Measurements from ENCODE around the gene FNDC3B.

Gene FNDC3B

GRCh38 chr3:172325461-172325860, 286.1 kb downstream of the FNDC3B start:
- no peak for DNase-seq (ENCODE audit: low read depth in 2 of 2, low spot score in 1 of 2)

- DNase-seq (ENCODE audit: low read depth in 2 of 2, low spot score in 1 of 2) = no peak
Measured at GRCh38 chr3:172326993-172327392, 287.6 kb downstream of the FNDC3B start.

GRCh38 chr3:172328282-172328681, 288.9 kb downstream of the FNDC3B start:
- no peak for DNase-seq (ENCODE audit: low read depth in 2 of 2, low spot score in 1 of 2)

- no peak for DNase-seq (ENCODE audit: low read depth in 2 of 2, low spot score in 1 of 2)
Measured at GRCh38 chr3:172329070-172329469, 289.7 kb downstream of the FNDC3B start.

- DNase-seq (ENCODE audit: low read depth in 2 of 2, low spot score in 1 of 2) = no peak
Measured at GRCh38 chr3:172330413-172330812, 291.0 kb downstream of the FNDC3B start.

- DNase-seq (ENCODE audit: low read depth in 2 of 2, low spot score in 1 of 2) = peak in 1 of 2 donors; percentile 21
Measured at GRCh38 chr3:172332256-172333041, 293.1 kb downstream of the FNDC3B start.

- no peak for DNase-seq (ENCODE audit: low read depth in 2 of 2, low spot score in 1 of 2)
Measured at GRCh38 chr3:172333042-172333377, 293.6 kb downstream of the FNDC3B start.

- no peak for DNase-seq (ENCODE audit: low read depth in 2 of 2, low spot score in 1 of 2)
Measured at GRCh38 chr3:172333692-172334457, 294.5 kb downstream of the FNDC3B start.

GRCh38 chr3:172334671-172335207, 295.4 kb downstream of the FNDC3B start:
- DNase-seq (ENCODE audit: low read depth in 2 of 2, low spot score in 1 of 2) = no peak

- no peak for DNase-seq (ENCODE audit: low read depth in 2 of 2, low spot score in 1 of 2)
Measured at GRCh38 chr3:172339892-172340291, 300.5 kb downstream of the FNDC3B start.

GRCh38 chr3:172340583-172340982, 301.2 kb downstream of the FNDC3B start:
- no peak for DNase-seq (ENCODE audit: low read depth in 2 of 2, low spot score in 1 of 2)

GRCh38 chr3:172341482-172342059, 302.2 kb downstream of the FNDC3B start:
- no peak for DNase-seq (ENCODE audit: low read depth in 2 of 2, low spot score in 1 of 2)

- DNase-seq (ENCODE audit: low read depth in 2 of 2, low spot score in 1 of 2) = no peak
Measured at GRCh38 chr3:172342097-172342659, 302.8 kb downstream of the FNDC3B start.

GRCh38 chr3:172343117-172343516, 303.7 kb downstream of the FNDC3B start:
- DNase-seq (ENCODE audit: low read depth in 2 of 2, low spot score in 1 of 2) = no peak

- no peak for DNase-seq (ENCODE audit: low read depth in 2 of 2, low spot score in 1 of 2)
Measured at GRCh38 chr3:172343979-172344378, 304.6 kb downstream of the FNDC3B start.

GRCh38 chr3:172346161-172346560, 306.8 kb downstream of the FNDC3B start:
- DNase-seq (ENCODE audit: low read depth in 2 of 2, low spot score in 1 of 2) = no peak

GRCh38 chr3:172347895-172348679, 308.7 kb downstream of the FNDC3B start:
- no peak for DNase-seq (ENCODE audit: low read depth in 2 of 2, low spot score in 1 of 2)

- no peak for DNase-seq (ENCODE audit: low read depth in 2 of 2, low spot score in 1 of 2)
Measured at GRCh38 chr3:172351895-172352466, 312.6 kb downstream of the FNDC3B start.

GRCh38 chr3:172352786-172353185, 313.4 kb downstream of the FNDC3B start:
- no peak for DNase-seq (ENCODE audit: low read depth in 2 of 2, low spot score in 1 of 2)

- no peak for DNase-seq (ENCODE audit: low read depth in 2 of 2, low spot score in 1 of 2)
Measured at GRCh38 chr3:172354931-172355499, 315.6 kb downstream of the FNDC3B start.

Data from stimulated activated CD8-positive, alpha-beta memory T cell treated with anti-CD3 and anti-CD28 coated beads, Interleukin-4, amount 100 ng/mL, for 1 hour (primary cell).